NCI-H510A treated with DMSO at 0.1 percent for 48 hours (cell line): ENCODE results near the gene RGS18.
"Not testable (repeated sequence)": the region's sequence is repeated elsewhere in the genome, so short reads cannot be mapped to it uniquely, and the experiment has no call there.

Experiments used
- DNase-seq: peaks from one replicate; lab custom pipeline; 2025; lab: John Stamatoyannopoulos, UW

RGS18 gene, protein sequence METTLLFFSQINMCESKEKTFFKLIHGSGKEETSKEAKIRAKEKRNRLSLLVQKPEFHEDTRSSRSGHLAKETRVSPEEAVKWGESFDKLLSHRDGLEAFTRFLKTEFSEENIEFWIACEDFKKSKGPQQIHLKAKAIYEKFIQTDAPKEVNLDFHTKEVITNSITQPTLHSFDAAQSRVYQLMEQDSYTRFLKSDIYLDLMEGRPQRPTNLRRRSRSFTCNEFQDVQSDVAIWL

DNA sequence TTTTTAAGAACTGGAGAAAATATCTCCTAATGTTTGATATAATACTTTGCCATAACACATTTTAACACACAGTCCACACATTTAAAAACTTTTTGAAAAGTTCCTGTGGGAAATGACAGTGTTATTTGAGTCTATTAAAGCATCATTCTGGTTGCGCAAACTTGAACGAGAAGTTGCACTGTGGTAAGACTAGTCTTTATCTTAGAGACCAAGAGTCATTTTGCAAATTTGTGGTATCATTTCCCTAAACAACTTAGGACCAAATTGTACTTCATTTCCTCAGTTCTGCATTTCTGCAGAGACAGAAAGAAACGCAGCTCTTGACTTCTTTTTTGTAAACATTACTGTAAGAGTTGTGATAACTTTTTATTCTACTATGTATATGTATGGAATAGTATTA, at the start of gene RGS18:
Gene RGS18, plus strand, starts transcription at position 282 of the 400 bp plus-strand sequence. CDS start 176 bp downstream, outside the sequence.
- DNase-seq, result no peak

DNA sequence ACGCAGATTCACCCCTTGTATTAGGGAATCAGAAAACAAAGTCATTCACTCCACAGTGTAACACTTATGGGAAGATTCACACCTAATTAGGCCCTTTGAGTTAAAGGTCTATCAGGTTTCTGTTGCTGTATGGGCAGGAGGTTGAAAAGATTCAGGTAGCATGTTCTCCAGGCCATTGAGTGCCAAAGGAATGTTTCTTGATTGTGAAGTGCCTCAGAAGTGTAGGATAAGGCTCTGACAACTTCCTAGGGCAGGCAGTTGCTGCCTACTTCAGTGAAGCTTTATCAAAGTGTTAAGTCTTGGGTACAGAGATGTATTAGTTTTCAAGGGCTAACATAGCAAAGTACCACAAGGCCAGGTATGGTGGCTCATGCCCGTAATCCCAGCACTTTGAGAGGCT, 48.7 kb upstream of the RGS18 start:
- no peak for DNase-seq

DNA sequence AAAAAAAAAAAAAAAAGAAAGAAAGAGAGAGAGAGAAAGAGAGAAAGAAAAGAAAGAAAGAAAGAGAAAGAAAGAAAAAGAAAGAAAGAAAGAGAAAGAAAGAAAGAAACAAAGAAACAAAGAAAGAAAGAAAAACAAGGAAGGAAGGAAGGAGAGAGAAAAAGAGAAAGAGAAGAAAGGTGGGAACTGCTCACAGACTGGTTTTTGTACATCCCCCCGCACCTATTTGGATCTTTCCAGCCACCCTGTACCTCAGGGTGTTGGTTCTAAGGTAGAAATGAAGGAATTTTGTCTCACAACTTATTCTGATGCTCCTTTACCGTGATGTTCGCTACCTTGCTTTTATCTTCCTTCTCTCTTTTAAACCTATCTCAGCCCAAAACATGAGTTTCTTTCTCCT, 43.3 kb upstream of the RGS18 start:
- DNase-seq, result no peak

DNA sequence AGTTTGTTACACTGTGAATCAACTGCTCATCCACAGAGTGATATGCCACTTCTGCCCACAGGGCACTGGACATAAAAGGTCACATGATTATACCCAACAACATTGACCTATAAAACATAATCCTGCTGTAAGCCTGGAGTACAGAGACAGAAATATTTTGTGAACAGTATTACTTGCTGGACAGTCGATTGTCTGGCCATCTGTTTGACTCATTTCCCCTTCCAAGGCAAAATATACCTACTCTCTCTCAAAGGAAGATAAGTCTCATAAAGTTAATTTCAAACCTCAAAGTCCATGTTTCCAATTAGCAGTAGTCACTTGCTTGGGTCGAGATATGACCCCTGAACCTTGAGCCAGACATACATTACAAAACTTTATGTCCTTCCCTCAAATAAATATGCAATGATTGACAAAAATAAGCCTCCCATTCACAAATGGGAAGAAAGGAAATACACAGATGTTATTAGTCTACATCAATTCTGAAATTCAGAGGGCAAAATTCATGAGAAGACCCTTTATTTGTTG, 39.3 kb upstream of the RGS18 start:
- DNase-seq, result no peak

DNA sequence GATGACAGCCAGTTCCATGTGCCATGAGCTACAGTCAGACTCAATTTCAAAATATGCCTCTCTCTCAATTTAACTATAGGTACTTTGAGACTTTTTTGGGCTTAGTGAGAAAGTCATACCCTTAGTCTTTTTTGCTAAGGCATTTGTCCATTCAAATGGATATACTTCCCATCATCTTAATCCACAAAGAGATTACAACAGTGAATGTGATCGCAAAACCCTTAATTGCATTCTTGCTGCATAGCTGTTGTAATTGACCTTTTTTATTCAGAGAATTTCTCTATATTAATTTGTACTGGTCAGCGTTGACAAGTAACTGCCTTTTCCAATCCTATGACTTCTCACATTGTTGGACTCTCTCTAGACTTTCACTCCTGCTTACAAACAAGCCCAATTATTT, 38.6 kb upstream of the RGS18 start:
- no peak for DNase-seq

DNA sequence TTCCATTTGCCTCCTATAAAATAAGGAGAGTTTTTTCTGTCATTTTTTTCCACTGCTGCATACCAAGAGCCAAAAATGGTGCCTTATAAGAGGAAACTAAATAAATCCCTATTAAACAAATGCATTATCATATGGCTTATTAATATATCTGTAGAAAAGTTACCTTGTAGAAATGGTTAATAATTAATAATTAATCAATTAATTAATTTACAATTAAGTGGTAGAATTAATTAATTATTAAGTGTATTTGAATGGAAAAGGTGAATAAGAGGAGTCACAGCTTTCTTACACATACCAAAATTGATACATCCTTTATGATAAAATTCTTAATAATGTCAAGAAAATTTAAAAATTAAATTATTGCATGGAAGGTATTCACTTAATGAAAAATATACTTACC, 35.6 kb upstream of the RGS18 start:
- no peak for DNase-seq

DNA sequence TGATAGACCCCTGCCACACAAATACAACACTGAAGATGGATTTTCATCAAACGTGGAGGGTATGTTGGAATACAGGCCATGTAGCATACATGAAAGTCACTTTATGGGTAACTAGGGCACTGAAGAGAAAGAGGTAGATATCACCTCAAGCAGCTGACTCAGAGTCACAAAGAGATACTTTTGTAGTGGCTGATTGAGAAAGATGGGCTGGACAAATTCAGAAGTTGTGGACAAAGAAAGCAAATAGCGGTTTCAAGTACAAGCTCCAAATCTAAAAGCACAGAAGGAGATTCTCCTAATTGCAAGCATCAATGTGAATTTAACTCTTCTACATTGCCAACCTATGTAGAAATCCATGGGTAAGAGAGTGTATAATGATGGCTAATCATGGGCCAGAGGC, 35.0 kb upstream of the RGS18 start:
- no peak for DNase-seq

DNA sequence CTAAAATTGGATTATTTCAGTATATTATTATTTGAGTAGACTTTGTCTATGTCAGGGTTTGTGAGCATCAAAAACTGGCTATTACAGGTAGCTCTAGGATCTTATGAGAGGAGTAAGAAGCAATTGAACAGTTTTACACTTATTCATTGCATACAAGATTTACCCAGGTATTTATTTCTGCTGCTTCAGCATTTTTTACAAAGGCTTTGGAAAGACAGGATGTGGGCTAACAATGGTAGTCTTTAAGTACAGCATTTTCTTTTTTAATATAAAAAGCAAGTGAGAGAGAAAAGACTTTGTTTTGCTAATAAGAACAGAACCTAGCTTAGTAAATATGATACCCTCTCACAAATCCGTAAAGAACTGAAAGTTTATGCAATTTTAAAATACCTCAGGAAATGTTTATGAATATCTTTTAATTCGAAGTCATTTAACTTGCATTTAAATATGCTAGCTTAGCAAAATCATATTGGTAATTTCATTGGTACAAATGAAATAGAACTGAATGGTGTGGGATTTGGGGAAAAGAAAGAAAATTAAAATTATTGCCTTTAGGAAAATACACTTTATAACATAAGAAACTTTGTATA, 32.1 kb upstream of the RGS18 start:
- DNase-seq, result no peak

DNA sequence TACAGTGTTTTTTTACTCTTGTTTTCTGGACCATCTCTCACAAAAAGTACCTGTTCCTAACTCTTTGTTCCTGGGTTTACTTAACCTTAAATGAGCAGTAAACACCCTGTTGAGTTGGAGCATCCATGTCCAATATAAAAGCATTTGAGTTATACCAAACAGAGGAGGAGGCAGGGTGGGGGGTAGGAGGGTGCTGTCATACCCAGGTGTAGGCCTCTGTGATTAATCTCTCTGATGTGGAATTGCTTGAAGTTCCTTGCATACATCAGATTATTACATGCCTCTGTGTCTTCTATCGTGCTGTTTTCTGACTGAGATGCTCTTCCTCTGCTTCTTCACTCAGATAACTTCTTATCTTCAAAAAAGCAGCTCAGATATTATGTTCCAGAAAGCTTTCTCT, 28.1 kb upstream of the RGS18 start:
- DNase-seq, result no peak

DNA sequence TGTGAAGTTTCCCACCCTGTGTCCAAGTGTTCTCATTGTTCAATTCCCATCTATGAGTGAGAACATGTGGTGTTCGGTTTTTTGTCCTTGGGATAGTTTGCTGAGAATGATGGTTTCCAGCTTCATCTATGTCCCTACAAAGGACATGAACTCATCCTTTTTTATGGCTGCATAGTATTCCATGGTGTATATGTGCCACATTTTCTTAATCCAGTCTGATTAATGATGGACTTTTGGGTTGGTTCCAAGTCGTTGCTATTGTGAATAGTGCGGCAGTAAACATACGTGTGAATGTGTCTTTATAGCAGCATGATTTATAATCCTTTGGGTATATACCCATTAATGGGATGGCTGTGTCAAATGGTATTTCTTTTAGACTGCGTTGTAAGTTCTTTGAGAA, 27.4 kb upstream of the RGS18 start:
- not testable (repeated sequence) for DNase-seq

DNA sequence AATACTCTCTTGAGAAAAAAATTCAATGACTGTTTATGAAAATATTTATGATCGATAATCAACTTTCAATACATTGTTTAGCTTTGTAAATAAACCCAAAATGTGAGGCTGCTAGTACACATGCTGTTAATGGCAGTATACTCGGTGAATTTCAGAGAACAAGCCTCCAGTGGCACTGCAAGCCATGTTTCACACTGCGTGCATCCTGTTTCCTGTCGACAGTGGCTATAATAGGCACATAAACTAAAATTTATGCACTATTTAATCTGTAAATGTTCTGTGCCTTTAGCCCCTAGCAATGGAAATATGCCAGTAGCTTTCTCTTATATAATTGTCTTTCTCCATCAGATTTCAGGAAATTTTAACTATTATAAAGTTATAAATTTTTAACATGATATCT, 26.3 kb upstream of the RGS18 start:
- no peak for DNase-seq

DNA sequence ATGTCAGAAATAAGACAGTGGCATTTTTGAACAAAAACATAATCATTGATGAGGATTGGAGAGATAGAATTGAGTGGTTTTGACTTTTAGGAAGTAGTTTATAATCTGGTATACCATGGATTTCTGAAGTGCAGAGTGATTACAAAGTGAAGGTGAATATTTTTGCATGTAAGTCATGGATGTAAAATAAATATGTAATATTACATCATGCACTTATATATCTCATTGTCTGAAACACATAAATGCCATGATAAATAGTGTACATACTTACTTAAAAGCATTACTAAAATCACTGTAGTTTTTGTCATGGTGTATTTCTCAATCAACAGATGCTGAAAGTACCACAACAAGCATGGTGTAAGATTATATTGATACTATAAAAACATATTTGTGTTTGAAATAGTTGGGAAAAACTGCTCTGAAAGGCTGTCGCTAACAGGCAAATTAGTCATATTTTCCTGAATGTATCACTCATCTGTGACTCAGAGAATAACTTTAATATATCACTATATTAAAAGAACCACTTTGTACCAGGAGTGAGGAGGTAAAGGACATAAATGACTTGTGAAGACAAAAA, 24.8 kb upstream of the RGS18 start:
- no peak for DNase-seq

DNA sequence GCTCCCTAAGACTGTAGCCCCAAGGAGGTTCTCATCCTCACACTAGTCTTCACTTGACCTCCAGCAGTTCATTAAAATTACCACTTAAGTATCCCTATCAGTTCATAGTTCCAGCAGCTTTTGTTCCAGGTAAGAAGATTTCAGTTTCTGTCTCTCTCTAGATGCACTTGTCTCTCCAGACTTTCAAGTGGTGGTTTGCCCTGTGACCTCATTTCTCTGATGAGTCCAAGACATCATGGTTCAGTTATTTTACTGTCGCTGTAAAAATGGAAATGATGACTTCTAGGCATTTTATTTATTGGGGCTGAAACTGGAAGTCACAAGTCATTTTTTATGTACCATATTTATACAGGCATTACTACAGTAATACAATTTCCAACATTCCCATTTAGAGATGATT, 17.9 kb upstream of the RGS18 start:
- no peak for DNase-seq

DNA sequence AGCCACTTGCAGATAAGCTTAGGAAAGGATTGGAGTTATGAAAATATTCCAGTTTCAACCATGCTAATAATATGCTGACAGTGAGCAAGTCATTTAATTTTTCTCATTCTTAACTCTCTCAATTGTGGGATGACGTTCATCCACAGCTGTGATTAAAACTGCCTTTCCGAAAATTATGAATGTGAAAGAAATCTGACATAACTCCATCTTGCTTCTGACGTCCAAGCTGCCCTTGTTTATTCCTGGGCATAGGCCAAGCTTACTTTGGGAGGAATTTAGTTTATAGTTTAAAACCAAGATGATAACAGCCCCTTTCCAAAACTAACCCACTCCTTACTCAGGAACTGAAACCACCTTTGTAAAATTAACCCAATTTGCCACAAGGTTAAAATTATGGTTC, 11.0 kb upstream of the RGS18 start:
- DNase-seq, result no peak

DNA sequence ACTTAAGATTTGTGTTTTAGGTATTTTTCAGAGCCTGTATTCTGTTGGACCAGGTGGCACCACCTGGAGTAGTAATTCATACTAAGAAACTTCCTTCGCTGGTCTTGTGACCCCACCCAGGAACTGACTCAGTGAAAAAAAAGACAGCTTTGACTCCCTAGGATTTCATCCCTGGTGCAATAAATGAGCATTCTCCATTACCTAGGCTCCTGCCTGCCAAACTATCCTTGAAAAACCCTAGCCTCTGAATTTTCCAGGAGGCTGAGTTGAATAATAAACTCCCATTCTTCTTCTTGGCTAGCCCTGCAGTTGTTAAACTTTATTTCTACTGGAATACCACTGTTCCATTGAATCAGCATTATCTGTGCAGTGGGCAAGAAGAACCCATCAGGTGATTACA, 10.6 kb upstream of the RGS18 start:
- no peak for DNase-seq

DNA sequence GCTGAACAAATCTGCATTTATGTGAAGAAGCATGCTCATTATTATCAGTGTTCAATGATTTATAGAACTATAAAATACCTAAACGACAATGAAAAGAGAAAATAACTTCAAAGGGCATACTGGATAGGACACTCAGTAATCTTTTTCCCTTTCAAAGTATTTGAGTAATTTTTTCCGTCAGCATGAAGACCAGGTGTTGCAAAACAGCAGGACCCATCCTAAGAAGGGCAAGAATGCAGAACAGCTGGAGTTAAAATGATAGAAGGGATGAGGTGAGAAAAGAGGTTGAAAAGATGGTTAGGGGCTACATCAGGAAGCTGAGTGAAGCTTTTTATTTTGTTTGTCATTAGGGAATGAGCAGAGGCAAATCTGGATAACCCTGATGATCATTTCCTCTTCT, 7.1 kb upstream of the RGS18 start:
- no peak for DNase-seq

DNA sequence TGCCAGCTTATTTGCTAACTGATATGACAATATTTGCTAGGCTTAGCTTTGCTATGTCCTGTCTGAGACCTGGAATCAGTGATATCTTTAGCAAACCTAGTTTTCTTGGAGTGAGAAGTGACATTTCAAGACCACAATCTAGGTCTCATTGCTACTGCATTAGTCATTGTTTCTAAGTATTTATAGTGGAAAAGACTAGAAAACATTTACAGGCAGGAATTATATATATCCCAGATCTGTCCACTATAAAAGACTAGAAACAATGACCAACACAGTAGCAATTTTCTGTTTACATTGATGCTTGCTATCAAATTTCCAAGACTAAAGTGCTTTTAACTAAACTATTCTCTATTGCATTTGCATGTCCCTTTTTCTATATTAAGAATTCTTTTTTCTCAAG, 5.0 kb upstream of the RGS18 start:
- DNase-seq, result no peak

DNA sequence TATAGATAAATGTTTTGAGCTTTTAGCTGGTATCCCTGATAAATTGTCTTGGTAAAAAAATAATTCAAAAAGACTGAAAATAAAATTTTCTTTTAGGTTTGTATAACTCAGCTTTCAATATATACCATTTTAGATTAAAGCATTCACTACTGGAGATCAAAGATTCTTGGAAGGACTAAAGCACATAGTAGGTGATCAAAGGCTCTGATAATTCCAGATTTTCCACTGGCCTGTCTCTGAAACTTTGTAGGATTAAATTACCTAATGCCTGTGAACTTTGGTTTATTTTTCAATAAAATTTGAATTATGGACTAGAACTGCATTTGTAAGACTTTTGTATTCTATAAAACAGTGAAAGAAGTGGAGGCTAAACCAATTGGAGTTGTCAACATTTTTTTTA, 1.2 kb upstream of the RGS18 start:
- no peak for DNase-seq

DNA sequence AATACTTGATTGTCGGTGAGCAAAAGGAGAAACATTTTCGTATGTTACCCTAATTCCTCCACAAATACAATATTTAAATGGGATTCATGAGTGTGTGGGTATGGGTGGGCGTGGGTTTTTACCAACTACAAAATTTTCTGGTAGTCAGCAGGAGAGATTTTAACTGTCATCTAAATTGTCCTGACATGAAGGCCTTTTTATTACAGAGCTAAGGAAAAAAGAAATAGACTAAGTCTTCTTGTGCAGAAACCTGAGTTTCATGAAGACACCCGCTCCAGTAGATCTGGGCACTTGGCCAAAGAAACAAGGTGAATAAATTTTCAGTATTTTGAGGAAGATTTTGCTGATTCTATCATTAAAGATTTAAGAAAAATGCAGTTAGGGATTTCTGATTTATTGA, 752 bp downstream of the RGS18 start:
- DNase-seq, result no peak

DNA sequence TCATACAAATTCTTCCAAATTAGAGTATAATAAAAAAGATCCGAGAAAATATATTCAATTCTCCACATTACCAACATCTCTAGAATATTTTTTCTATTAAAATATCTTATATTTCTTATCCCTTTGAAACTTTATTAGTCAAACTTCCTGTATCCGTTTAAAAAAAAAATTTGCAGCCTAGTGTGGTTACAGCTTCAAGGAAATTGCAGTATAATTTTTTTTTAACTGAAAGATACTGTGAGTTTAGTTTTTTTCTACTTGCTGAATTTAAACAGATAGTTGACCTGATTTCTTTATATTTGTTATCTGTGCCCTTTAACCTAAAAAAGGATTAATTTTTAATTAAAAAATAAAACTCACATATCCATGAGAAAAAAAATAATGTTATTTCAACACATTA, 1.5 kb downstream of the RGS18 start:
- DNase-seq, result no peak

DNA sequence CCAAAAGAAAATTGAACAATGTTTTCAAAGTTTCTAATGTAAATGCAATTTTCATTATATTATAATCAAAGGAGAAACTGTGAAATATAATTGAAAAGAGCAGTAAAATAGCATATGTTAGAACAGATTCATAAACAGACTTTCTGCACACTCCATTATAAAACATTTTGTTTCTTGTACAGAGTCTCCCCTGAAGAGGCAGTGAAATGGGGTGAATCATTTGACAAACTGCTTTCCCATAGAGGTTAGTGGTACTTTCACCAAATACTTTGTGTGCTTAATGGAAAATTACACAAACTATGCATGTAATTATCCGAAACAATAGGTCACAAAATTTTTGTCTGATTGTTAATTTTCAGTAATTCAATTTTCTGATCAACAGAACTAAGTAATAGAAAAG, 1.9 kb downstream of the RGS18 start:
- no peak for DNase-seq

DNA sequence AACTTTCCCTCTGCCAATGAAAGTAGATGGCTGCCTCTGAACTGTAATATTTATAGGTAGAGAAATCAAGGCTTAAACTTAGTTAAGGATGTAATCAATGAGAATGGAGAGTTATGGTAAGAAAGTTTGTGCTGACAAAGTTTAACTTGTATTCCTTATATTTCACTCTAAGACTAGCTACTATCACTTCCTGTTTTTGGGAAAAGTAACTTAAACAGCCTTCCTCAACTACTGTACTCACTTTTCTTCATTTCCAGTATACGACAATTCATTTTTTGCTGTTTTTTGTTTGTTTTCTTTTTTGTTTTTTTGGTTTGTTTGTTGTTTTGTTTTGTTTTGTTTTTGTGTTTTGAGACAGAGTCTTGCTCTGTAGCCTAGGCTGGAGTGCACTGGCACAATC, 3.7 kb downstream of the RGS18 start:
- no peak for DNase-seq

DNA sequence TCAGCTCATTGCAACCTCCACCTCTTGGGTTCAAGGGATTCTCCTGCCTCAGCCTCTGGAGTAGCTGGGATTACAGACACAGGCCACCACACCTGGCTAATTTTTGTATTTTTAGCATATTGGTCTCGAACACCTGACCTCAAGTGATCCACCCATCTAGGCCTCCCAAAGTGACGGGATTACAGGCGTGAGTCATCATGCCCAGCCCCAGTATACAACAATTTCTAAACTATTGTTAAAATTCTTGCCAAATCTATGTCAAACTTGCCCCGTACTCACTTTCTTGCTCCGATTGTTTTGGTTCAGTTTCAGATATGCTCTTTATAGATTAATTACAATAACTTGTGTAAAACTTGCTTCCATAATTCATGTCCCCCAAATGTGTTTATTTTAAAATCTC, 4.1 kb downstream of the RGS18 start:
- no peak for DNase-seq

DNA sequence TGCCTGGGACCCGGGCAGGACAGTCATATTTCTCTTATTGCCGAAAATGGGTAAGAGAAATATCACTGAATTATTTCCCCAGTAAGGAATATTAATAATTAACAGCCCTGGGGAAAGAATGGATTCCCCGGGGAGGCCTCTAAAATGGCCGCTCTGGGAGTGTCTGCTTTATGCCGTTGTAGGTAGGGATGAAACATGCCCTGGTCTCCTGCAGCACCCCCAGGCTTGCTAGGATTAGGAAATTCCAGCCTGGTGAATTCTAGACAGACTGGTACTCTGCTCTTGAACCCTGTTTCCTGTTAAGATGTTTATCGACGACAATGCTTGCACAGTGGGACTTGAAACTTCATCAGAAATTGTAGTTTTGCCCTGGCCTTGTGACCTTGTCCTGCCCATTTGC, 6.7 kb downstream of the RGS18 start:
- not testable (repeated sequence) for DNase-seq
